GM18951 (cell line): Measurements from ENCODE around the gene GRIK3.

Source experiments
- POLR2A ChIP-seq: IDR thresholded peaks from 4 replicates; pipeline ENCODE4 v1.6.1; 2011; ENCODE audit warnings: mild to moderate bottlenecking; ENCODE audit not compliant: insufficient read length, insufficient read depth; ENCODE audit errors: extremely low read depth
- in situ Hi-C: fragments of 300-500 bp; cut with MboI; formaldehyde crosslinking; loops from one replicate; pipeline ENCODE4 v1.12.0; 2022; ENCODE audit warnings: low sequenced_read_pairs, mixed read lengths, inconsistent platforms; ENCODE audit not compliant: unreplicated experiment

GRIK3 gene

GRCh38 chr1:36855699-36856494 lies 178.4 kb downstream of the GRIK3 start:
- no peak for TF ChIP-seq POLR2A
- in situ Hi-C loops, result no loop called here

GRCh38 chr1:36853638-36854037 lies 180.7 kb downstream of the GRIK3 start:
- TF ChIP-seq POLR2A, result no peak
- in situ Hi-C loops, result no loop called here

- TF ChIP-seq POLR2A, result no peak
- in situ Hi-C loops, result no loop called here
Observed at GRCh38 chr1:36852586-36852985, 181.7 kb downstream of the GRIK3 start.

GRCh38 chr1:36851595-36851994 lies 182.7 kb downstream of the GRIK3 start:
- in situ Hi-C loops, result no loop called here
- no peak for TF ChIP-seq POLR2A

GRCh38 chr1:36851087-36851486 lies 183.2 kb downstream of the GRIK3 start:
- TF ChIP-seq POLR2A, result no peak
- in situ Hi-C loops, result no loop called here

- in situ Hi-C loops, result no loop called here
- TF ChIP-seq POLR2A, result no peak
Observed at GRCh38 chr1:36849956-36850355, 184.4 kb downstream of the GRIK3 start.

- TF ChIP-seq POLR2A, result no peak
- in situ Hi-C loops, result no loop called here
Observed at GRCh38 chr1:36847761-36848160, 186.6 kb downstream of the GRIK3 start.

GRCh38 chr1:36847186-36847585 lies 187.1 kb downstream of the GRIK3 start:
- TF ChIP-seq POLR2A, result no peak

GRCh38 chr1:36846357-36846756 lies 188.0 kb downstream of the GRIK3 start:
- TF ChIP-seq POLR2A, result no peak
- in situ Hi-C loops, result no loop called here

More at GRCh38 chr1:36847186-36847585, 187.1 kb downstream of the GRIK3 start:
- in situ Hi-C loops, result no loop called here

- TF ChIP-seq POLR2A, result no peak
- in situ Hi-C loops, result no loop called here
Observed at GRCh38 chr1:36845802-36846201, 188.5 kb downstream of the GRIK3 start.

- no peak for TF ChIP-seq POLR2A
- in situ Hi-C loops, result no loop called here
Observed at GRCh38 chr1:36844917-36845316, 189.4 kb downstream of the GRIK3 start.

GRCh38 chr1:36843906-36844610 lies 190.3 kb downstream of the GRIK3 start:
- no peak for TF ChIP-seq POLR2A
- in situ Hi-C loops, result no loop called here

- in situ Hi-C loops, result no loop called here
- TF ChIP-seq POLR2A, result no peak
Observed at GRCh38 chr1:36843027-36843426, 191.3 kb downstream of the GRIK3 start.

GRCh38 chr1:36842448-36842847 lies 191.9 kb downstream of the GRIK3 start:
- TF ChIP-seq POLR2A, result no peak
- in situ Hi-C loops, result no loop called here

- no peak for TF ChIP-seq POLR2A
- in situ Hi-C loops, result no loop called here
Observed at GRCh38 chr1:36839485-36839884, 194.8 kb downstream of the GRIK3 start.

- TF ChIP-seq POLR2A, result no peak
- in situ Hi-C loops, result no loop called here
Observed at GRCh38 chr1:36838888-36839287, 195.4 kb downstream of the GRIK3 start.
